Peyer's patch (tissue), 4 donors: ENCODE results near the gene EXOC4.

Experiments used
- CTCF ChIP-seq, 6 experiments: fragments of 450-650 bp in 4 of 6; fragments of 200-600 bp in 2 of 6; sonication (generic) in 1 of 6; IDR thresholded peaks; one replicate each; pipeline ENCODE4 v1.5.1; 2017 to 2019; ENCODE audit warnings: antibody characterized with exemption in 6 of 6, mild to moderate bottlenecking in 3 of 6, moderate library complexity in 1 of 6
- POLR2A ChIP-seq, 2 donors: fragments of 450-650 bp; IDR thresholded peaks; one replicate each; pipeline ENCODE4 v1.5.1; 2017; ENCODE audit warnings: antibody characterized with exemption in 2 of 2, mild to moderate bottlenecking in 2 of 2, moderate library complexity in 2 of 2

GRCh38 chr7:133497061-133497460 lies 244.2 kb downstream of the EXOC4 start:
- TF ChIP-seq CTCF (IDR thresholded peaks at IDR 0.05) (no peak), POLR2A (IDR thresholded peaks at IDR 0.05) (no peak)
